Natural killer cell (primary cell): ENCODE measurements around the gene SLC6A18. TPM values are rescaled to one million over a fixed set of nuclear protein-coding genes. Genes with fewer than 3 reads are reported as not detected.

Experiments used
- ATAC-seq, 3 donors: fragments of 150-1000 bp in 2 of 3; fragments of 200-7000 bp in 1 of 3; cut with Tn5 transposase; 1 replicate in 1 of 3; 2 replicates in 2 of 3; pipeline ENCODE4 v1.10.0; 2021; ENCODE audit warnings: mild to moderate bottlenecking in 2 of 3, moderate library complexity in 2 of 3
- DNase-seq, 2 donors: peaks; one replicate each; pipeline versions ENCODE4 v3.0.0 to v3.0.0-alpha.2; 2013 to 2021; ENCODE audit warnings: mixed read lengths in 1 of 2
- H3K27ac ChIP-seq: one replicate; pipeline ENCODE4 v1.5.1; 2013; ENCODE audit warnings: mild to moderate bottlenecking, low read length
- H3K27me3 ChIP-seq: one replicate; pipeline ENCODE4 v1.6.1; 2013; ENCODE audit warnings: low read length; ENCODE audit not compliant: control insufficient read depth, insufficient read depth
- H3K36me3 ChIP-seq: one replicate; pipeline ENCODE4 v1.6.1; 2013; ENCODE audit warnings: low read length; ENCODE audit not compliant: control insufficient read depth, insufficient read depth
- H3K4me1 ChIP-seq: one replicate; pipeline ENCODE4 v1.6.1; 2013; ENCODE audit warnings: low read length; ENCODE audit not compliant: control insufficient read depth, insufficient read depth
- H3K4me3 ChIP-seq: one replicate; pipeline ENCODE4 v1.5.1; 2013; ENCODE audit warnings: low read length
- H3K9me3 ChIP-seq: one replicate; pipeline ENCODE4 v1.6.1; 2013; ENCODE audit warnings: low read length; ENCODE audit not compliant: control insufficient read depth, insufficient read depth
- H3K27ac Mint-ChIP-seq, 2 donors: one replicate each; pipeline ENCODE4 v1.8.0; 2022; ENCODE audit warnings: mild to moderate bottlenecking in 2 of 2, mixed read lengths in 2 of 2, moderate library complexity in 1 of 2
- H3K27me3 Mint-ChIP-seq, 2 donors: one replicate each; pipeline ENCODE4 v1.8.0; 2022; ENCODE audit warnings: low read depth in 2 of 2, mixed read lengths in 2 of 2
- H3K36me3 Mint-ChIP-seq: one replicate; pipeline ENCODE4 v1.8.0; 2022; ENCODE audit warnings: mixed read lengths
- H3K4me1 Mint-ChIP-seq, 2 donors: one replicate each; pipeline ENCODE4 v1.8.0; 2022; ENCODE audit warnings: mixed read lengths in 2 of 2
- H3K4me3 Mint-ChIP-seq: one replicate; pipeline ENCODE4 v1.8.0; 2022; ENCODE audit warnings: mild to moderate bottlenecking, moderate library complexity, mixed read lengths
- H3K9me3 Mint-ChIP-seq, 2 donors: one replicate each; pipeline ENCODE4 v1.8.0; 2022; ENCODE audit warnings: mixed read lengths in 2 of 2
- WGBS: methylation state at CpG from one replicate; pipeline ENCODE4 v1.1.7; 2013; ENCODE audit warnings: missing lambda C conversion rate; ENCODE audit not compliant: insufficient coverage; 5-methylcytosine and 5-hydroxymethylcytosine counted together
- intact Hi-C: fragments of 100-400 bp; cut with micrococcal nuclease; formaldehyde crosslinking; loops from one replicate; pipeline ENCODE4 v1.14.2; 2022
- total RNA-seq, 4 donors: library from RNA; stranded (reverse); fragments of 120-200 nt in 1 of 4; gene quantifications; one replicate each; pipeline versions ENCODE4 v1.2.3 to v1.2.4, GENCODE V29; 2013 to 2022
- TF ChIP-seq, protein P1 (sequence below): fragments of 200-600 bp; IDR thresholded peaks from one replicate; pipeline ENCODE4 v1.8.0; 2022; ENCODE audit warnings: antibody characterized with exemption

The SLC6A18 gene
- total RNA-seq, 3 donors from 2014 or later (not counting 1 experiment from before 2014, with no cell fraction given) = not detected

DNA sequence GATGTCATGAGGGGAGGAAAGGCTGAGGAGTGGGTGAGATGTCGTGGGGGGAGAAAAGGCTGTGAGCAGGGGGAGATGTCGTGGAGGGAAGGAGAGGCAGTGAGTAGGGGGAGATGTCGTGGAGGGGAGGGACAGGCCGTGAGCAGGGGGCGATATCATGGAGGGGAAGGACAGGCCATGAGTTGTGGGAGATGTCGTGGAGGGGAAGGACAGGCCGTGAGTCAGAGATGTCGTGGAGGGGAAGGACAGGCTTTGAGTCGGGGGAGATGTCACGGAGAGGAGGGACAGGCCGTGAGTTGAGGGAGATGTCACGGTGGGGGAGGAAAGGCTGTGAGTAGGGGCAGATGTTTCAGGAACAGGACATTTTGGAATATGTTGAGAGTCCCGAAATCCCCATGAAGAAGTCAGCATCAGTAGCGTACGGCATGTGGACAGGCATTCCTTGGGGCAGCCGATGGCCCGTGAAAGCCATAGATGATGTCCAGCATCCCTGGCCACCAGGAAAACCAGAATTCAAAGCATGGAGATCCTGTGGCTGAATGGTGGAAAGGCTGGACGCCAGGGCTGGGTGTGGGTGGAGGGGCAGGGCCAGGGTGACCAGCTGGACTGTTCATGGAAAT, 32.1 kb upstream of the SLC6A18 start:
- TF ChIP-seq, protein P1, sequence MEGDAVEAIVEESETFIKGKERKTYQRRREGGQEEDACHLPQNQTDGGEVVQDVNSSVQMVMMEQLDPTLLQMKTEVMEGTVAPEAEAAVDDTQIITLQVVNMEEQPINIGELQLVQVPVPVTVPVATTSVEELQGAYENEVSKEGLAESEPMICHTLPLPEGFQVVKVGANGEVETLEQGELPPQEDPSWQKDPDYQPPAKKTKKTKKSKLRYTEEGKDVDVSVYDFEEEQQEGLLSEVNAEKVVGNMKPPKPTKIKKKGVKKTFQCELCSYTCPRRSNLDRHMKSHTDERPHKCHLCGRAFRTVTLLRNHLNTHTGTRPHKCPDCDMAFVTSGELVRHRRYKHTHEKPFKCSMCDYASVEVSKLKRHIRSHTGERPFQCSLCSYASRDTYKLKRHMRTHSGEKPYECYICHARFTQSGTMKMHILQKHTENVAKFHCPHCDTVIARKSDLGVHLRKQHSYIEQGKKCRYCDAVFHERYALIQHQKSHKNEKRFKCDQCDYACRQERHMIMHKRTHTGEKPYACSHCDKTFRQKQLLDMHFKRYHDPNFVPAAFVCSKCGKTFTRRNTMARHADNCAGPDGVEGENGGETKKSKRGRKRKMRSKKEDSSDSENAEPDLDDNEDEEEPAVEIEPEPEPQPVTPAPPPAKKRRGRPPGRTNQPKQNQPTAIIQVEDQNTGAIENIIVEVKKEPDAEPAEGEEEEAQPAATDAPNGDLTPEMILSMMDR = no peak
- H3K27ac Mint-ChIP-seq = no peak overlapping the region
- Histone ChIP-seq H3K36me3 (no peaks in the 10 kb centered on the region), H3K9me3 (no peaks in the 10 kb centered on the region), H3K4me3 (no peak overlapping the region), H3K4me1 (no peaks in the 10 kb centered on the region), H3K27ac (no peak overlapping the region), H3K27me3 (no peaks in the 10 kb centered on the region)
- H3K4me3 Mint-ChIP-seq = no peak overlapping the region
- DNase-seq (no peak), ATAC-seq (no peak)
- no peaks in the 10 kb centered on the region for H3K4me1 Mint-ChIP-seq
- 78% methylated on average over 18 of the region's 18 CpGs for WGBS
- H3K27me3 Mint-ChIP-seq = peaks cover 12 to 23% of the 10 kb centered on the region in 2 donors
- H3K36me3 Mint-ChIP-seq = no peaks in the 10 kb centered on the region
- no peaks in the 10 kb centered on the region for H3K9me3 Mint-ChIP-seq
- intact Hi-C loops = no loop called here

DNA sequence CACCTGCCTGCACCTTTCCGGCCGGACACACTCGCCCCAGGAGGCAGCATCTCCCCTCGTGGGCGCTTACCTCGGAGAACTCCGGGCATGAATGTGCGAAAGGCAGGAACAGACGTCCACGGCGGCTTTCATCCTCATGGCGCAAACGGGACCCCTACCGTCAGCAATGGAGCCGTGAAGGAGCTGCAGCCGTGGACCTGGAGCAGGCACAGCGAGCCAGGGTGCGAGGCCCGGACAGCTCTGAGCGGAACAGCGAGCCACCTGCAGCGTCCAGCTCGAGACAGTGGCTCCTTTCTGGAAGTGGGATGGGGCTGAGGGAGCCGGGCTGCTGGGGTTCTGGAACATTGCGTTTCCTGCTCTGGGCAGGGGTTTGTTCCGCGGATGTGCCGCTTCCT, 31.6 kb upstream of the SLC6A18 start:
- TF ChIP-seq, protein P1 = no peak
- H3K27ac ChIP-seq = no peak overlapping the region
- no peak for DNase-seq
- WGBS = 87% methylated on average over 28 of the region's 28 CpGs
- H3K27me3 ChIP-seq = no peaks in the 10 kb centered on the region
- H3K4me3 Mint-ChIP-seq = no peak overlapping the region
- intact Hi-C loops = no loop called here
- H3K27ac Mint-ChIP-seq = no peak overlapping the region
- H3K4me1 ChIP-seq = no peaks in the 10 kb centered on the region
- no peak overlapping the region for H3K4me3 ChIP-seq
- ATAC-seq = no peak
- no peaks in the 10 kb centered on the region for H3K9me3 Mint-ChIP-seq
- H3K36me3 Mint-ChIP-seq = no peaks in the 10 kb centered on the region
- no peaks in the 10 kb centered on the region for H3K4me1 Mint-ChIP-seq
- peaks cover 12 to 23% of the 10 kb centered on the region in 2 donors for H3K27me3 Mint-ChIP-seq
- H3K9me3 ChIP-seq = no peaks in the 10 kb centered on the region
- H3K36me3 ChIP-seq = no peaks in the 10 kb centered on the region

DNA sequence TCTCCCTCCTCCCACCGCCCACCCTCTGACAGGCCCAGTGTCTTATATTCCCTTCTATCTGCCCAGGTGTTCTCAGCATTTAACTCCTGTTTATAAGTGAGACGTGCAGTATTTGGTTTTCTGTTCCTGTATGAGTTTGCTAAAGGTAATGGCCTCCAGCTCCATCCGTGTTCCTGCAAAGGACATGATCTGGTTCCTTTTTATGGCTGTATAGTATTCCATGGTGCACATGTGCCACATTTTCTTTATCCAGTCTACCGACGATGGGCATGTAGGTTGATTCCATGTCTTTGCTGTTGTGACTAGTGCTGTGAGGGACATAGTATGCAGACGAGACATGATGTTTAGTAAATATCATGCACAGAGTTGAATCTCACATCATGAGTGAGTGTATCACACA, 30.8 kb upstream of the SLC6A18 start:
- Mint-ChIP-seq H3K27me3 (peaks cover 10 to 16% of the 10 kb centered on the region in 2 donors), H3K27ac (no peak overlapping the region), H3K36me3 (no peaks in the 10 kb centered on the region), H3K4me3 (no peak overlapping the region), H3K4me1 (no peaks in the 10 kb centered on the region), H3K9me3 (no peaks in the 10 kb centered on the region)
- Histone ChIP-seq H3K4me1 (no peaks in the 10 kb centered on the region), H3K4me3 (no peak overlapping the region), H3K36me3 (no peaks in the 10 kb centered on the region), H3K27me3 (no peaks in the 10 kb centered on the region), H3K9me3 (no peaks in the 10 kb centered on the region), H3K27ac (no peak overlapping the region)
- TF ChIP-seq, protein P1 = no peak
- 90% methylated on average over 4 of the region's 6 CpGs for WGBS
- ATAC-seq (no peak), DNase-seq (no peak)
- intact Hi-C loops = no loop called here

DNA sequence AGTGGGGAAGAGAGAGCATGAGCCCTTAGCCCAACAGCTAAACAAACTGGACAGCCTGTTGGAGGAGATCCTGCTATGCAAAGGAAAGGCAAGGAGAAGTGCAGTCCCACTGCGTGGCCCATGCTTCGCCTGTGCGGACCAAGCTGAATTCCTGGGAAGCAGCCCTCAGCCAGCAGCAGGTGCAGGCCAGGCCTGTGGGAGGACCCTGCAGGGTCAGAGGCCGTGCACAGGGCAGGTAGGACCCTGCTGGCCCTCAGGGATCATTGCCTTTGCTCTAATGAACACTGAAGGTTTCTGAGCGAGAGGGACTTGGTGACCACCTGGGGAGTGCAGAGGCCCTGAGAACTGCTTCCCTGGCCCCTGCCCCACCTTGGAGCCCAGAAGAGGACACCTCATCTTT, 29.7 kb upstream of the SLC6A18 start:
- no peaks in the 10 kb centered on the region for H3K4me1 Mint-ChIP-seq
- Histone ChIP-seq H3K4me1 (no peaks in the 10 kb centered on the region), H3K27me3 (no peaks in the 10 kb centered on the region), H3K9me3 (no peaks in the 10 kb centered on the region), H3K36me3 (no peaks in the 10 kb centered on the region), H3K4me3 (no peak overlapping the region), H3K27ac (no peak overlapping the region)
- peaks cover 7 to 9% of the 10 kb centered on the region in 2 donors for H3K27me3 Mint-ChIP-seq
- no peak overlapping the region for H3K4me3 Mint-ChIP-seq
- intact Hi-C loops = no loop called here
- ATAC-seq (no peak), DNase-seq (no peak)
- TF ChIP-seq, protein P1 = no peak
- 87% methylated on average over 5 of the region's 5 CpGs for WGBS
- H3K9me3 Mint-ChIP-seq = no peaks in the 10 kb centered on the region
- no peak overlapping the region for H3K27ac Mint-ChIP-seq
- no peaks in the 10 kb centered on the region for H3K36me3 Mint-ChIP-seq
